Measurements from ENCODE around the gene BCO2. TPM values are rescaled to one million over a fixed set of nuclear protein-coding genes. Genes with fewer than 3 reads are reported as not detected.

BCO2 gene
- total and polyA plus RNA-seq, 11 donors, result 51.8 to 126 (median 80.7) TPM

GRCh38 chr11:112129656-112130055 lies 45.7 kb upstream of the BCO2 start:
- DNase-seq, result peak in 3 of 5 donors; percentile 15 to 40 (median 28)
- Histone ChIP-seq H3K4me3 (no peak overlapping the region), H3K9me3 (no peaks in the 10 kb centered on the region), H3K36me3 (no peaks in the 10 kb centered on the region), H3K4me1 (peaks cover 0 to 17% (median 0%) of the 10 kb centered on the region in 12 donors), H3K27ac (peak overlapping the region in 1 of 12 donors; percentile 34), H3K27me3 (no peaks in the 10 kb centered on the region)
- intact Hi-C loops (cut with DNase I), result no loop called here
- WGBS, 4 donors, result 80 to 89% (median 86%) methylated on average over 5 of the region's 5 CpGs
- peak in 3 of 4 donors; percentile 51 to 66 (median 58) for ATAC-seq
- TF ChIP-seq CTCF (IDR thresholded peaks at IDR 0.05) (no peak), POLR2A (IDR thresholded peaks at IDR 0.05) (no peak)

GRCh38 chr11:112132737-112133136 lies 42.6 kb upstream of the BCO2 start:
- TF ChIP-seq POLR2A (IDR thresholded peaks at IDR 0.05) (no peak), CTCF (IDR thresholded peaks at IDR 0.05) (no peak)
- Histone ChIP-seq H3K27me3 (no peaks in the 10 kb centered on the region), H3K36me3 (no peaks in the 10 kb centered on the region), H3K27ac (no peak overlapping the region), H3K4me1 (peaks cover 0 to 17% (median 0%) of the 10 kb centered on the region in 12 donors), H3K4me3 (no peak overlapping the region), H3K9me3 (no peaks in the 10 kb centered on the region)
- ATAC-seq, result no peak
- no peak for DNase-seq
- intact Hi-C loops (cut with DNase I), result no loop called here
- 69 to 85% (median 79%) methylated on average over 2 of the region's 2 CpGs for WGBS, 4 donors

- Histone ChIP-seq H3K27ac (no peak overlapping the region), H3K4me1 (peaks cover 0 to 7% (median 0%) of the 10 kb centered on the region in 12 donors), H3K9me3 (no peaks in the 10 kb centered on the region), H3K27me3 (no peaks in the 10 kb centered on the region), H3K4me3 (no peak overlapping the region), H3K36me3 (no peaks in the 10 kb centered on the region)
- DNase-seq (no peak), ATAC-seq (no peak)
- 89 to 92% (median 90%) methylated on average over 3 to 4 of the region's 4 CpGs for WGBS, 4 donors
- intact Hi-C loops (cut with DNase I), result no loop called here
- TF ChIP-seq CTCF (IDR thresholded peaks at IDR 0.05), result no peak
- TF ChIP-seq POLR2A (IDR thresholded peaks at IDR 0.05), result no peak
Observed at GRCh38 chr11:112134473-112134872, 40.8 kb upstream of the BCO2 start.

GRCh38 chr11:112143597-112143996 lies 31.7 kb upstream of the BCO2 start:
- Histone ChIP-seq H3K4me1 (no peaks in the 10 kb centered on the region), H3K4me3 (no peak overlapping the region), H3K27ac (no peak overlapping the region), H3K9me3 (peaks cover 0 to 14% (median 2%) of the 10 kb centered on the region in 12 donors), H3K36me3 (peaks cover 0 to 11% (median 0%) of the 10 kb centered on the region in 9 donors), H3K27me3 (no peaks in the 10 kb centered on the region)
- WGBS, 4 donors, result 83 to 90% (median 86%) methylated on average over 3 of the region's 3 CpGs
- TF ChIP-seq CTCF (IDR thresholded peaks at IDR 0.05), result no peak
- TF ChIP-seq POLR2A (IDR thresholded peaks at IDR 0.05), result no peak
- DNase-seq (no peak), ATAC-seq (no peak)
- intact Hi-C loops (cut with DNase I), result no loop called here

Measured in heart left ventricle (tissue), 16 donors.